Coronary artery (tissue), 2 donors: ENCODE measurements around the gene SEMA3F.

Experiments used
- DNase-seq: peaks from one replicate; pipeline ENCODE4 v3.0.0-alpha.2; 2017; ENCODE audit warnings: low spot score
- H3K27ac ChIP-seq, 2 donors: fragments of 200-600 bp; sonication (generic); one replicate each; pipeline ENCODE4 v1.5.1; 2016 to 2019
- H3K4me3 ChIP-seq: fragments of 200-600 bp; sonication (generic); 2 replicates; pipeline ENCODE4 v1.5.1; 2016; ENCODE audit warnings: mild to moderate bottlenecking, moderate library complexity
- TF ChIP-seq, protein P1 (sequence below): fragments of 200-600 bp; sonication (generic); IDR thresholded peaks from one replicate; pipeline ENCODE4 v1.5.1; 2019; ENCODE audit warnings: antibody characterized with exemption

Gene SEMA3F

DNA sequence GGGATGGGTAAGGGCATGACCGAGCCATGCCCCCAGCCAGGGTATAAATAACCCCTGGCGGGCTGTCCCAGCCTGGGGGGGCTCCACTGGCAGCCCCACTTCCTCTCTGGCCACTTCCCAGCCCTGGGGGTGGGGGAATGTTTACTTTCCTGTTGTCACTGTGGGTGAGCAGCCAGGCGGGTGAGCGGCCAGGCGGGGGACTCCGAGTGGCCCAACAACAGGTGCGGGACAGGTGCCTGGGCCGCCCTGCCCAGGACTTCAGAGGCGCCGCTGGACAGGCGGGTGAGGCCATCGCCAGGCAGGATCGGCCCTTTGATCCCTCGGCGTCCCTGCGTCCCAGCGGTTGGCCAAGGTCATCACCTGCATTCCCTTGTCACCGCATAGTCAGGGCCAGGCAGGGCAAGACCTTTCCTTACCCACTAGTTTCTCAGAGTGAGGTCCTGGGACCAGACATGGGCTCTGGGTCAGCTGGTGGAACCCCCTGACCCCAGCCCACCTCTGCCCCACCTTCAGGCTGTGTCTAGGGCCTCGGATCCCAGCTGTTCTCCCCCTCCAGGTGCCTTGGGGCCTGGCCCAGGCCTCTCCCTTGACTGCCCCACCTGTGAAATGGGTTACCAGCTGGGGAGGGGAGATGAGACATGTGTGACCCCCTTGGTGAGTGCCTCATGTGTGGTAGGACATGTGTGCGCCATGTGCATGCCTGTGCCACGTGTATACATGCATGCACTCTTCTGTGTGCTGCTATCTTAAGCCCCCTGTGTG, 16.6 kb downstream of the SEMA3F start:
- no peak for DNase-seq
- TF ChIP-seq, protein P1, sequence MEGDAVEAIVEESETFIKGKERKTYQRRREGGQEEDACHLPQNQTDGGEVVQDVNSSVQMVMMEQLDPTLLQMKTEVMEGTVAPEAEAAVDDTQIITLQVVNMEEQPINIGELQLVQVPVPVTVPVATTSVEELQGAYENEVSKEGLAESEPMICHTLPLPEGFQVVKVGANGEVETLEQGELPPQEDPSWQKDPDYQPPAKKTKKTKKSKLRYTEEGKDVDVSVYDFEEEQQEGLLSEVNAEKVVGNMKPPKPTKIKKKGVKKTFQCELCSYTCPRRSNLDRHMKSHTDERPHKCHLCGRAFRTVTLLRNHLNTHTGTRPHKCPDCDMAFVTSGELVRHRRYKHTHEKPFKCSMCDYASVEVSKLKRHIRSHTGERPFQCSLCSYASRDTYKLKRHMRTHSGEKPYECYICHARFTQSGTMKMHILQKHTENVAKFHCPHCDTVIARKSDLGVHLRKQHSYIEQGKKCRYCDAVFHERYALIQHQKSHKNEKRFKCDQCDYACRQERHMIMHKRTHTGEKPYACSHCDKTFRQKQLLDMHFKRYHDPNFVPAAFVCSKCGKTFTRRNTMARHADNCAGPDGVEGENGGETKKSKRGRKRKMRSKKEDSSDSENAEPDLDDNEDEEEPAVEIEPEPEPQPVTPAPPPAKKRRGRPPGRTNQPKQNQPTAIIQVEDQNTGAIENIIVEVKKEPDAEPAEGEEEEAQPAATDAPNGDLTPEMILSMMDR = no peak
- Histone ChIP-seq H3K4me3 (no peak overlapping the region), H3K27ac (peak overlapping the region in 1 of 2 donors; percentile 97)

DNA sequence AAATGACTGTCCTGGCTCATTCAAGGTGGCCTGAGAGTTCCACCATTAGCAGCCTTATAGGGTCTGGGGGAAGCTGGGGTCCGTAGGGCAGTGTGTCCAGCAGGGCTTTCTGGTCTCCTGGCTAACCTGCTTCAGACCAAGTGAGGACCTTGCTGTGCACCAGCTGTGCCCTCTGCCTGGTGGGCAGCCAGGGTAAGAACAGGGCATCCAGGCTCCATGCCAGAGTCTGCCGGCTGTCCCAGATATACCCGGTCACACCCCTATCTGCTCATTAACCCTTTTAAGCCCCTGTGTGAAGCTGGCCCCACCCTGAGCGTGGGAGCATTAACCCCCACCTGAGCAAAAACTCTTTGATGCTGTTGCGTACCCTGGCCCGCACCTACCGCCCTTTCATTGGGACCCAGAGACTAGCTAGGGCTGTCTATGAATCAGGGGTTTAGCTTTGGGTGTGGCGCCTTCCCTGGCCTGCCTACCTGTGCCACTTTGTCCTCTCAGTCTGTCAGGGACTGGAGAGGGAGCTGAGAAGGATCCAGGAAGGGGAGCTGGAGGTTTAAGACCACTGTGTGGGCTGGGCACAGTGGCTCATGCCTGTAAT, 17.6 kb downstream of the SEMA3F start:
- TF ChIP-seq, protein P1 = no peak
- no peak for DNase-seq
- Histone ChIP-seq H3K4me3 (no peak overlapping the region), H3K27ac (no peak overlapping the region)

DNA sequence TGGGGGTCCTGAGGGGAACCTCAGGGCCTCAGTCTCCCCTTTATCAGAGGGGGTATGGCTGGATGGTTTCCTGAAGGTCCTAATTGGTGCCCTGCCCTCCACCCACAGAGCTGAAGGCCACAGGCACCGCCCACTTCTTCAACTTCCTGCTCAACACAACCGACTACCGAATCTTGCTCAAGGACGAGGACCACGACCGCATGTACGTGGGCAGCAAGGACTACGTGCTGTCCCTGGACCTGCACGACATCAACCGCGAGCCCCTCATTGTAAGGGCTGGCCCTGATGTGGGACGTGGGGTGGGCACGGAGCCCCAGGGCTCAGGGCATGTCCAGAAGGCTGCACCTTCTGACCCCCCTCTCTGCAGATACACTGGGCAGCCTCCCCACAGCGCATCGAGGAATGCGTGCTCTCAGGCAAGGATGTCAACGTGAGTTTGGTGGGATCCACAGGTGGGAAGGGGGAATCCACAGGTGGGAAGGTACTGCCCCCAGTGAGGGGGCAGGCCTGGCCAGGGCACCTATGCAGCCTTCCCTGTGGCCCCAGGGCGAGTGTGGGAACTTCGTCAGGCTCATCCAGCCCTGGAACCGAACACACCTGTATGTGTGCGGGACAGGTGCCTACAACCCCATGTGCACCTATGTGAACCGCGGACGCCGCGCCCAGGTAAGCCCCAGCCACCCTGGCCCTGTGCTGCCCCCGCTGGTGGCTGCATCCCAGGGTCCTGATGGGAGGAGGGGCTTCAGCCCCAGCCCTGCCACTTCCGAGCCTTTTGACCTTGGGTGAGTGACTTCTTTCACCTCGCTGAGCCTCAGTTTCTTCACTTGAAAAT, 18.8 kb downstream of the SEMA3F start:
- Histone ChIP-seq H3K4me3 (no peak overlapping the region), H3K27ac (no peak overlapping the region)
- TF ChIP-seq, protein P1 = no peak
- no peak for DNase-seq

DNA sequence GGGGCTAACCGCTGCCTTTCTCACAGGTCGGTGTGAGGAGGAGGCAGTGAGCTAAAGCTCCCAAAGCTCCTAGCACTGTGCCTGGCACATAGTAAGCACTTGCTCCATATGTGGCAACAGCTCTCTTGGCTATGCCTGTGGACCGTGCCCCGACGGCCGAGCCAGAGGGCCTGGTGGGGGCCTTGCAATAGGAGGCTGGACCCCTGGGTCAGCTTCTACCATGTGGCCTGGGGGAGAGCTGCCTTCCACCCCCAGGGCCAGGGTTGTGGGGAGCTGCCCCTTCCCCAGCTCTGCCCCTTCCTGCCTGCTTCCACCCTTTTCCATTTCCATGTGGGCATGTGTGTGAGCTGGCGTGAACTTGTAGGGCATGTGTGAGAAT, 19.4 kb downstream of the SEMA3F start:
- TF ChIP-seq, protein P1 = no peak
- DNase-seq = no peak
- Histone ChIP-seq H3K27ac (no peak overlapping the region), H3K4me3 (no peak overlapping the region)

DNA sequence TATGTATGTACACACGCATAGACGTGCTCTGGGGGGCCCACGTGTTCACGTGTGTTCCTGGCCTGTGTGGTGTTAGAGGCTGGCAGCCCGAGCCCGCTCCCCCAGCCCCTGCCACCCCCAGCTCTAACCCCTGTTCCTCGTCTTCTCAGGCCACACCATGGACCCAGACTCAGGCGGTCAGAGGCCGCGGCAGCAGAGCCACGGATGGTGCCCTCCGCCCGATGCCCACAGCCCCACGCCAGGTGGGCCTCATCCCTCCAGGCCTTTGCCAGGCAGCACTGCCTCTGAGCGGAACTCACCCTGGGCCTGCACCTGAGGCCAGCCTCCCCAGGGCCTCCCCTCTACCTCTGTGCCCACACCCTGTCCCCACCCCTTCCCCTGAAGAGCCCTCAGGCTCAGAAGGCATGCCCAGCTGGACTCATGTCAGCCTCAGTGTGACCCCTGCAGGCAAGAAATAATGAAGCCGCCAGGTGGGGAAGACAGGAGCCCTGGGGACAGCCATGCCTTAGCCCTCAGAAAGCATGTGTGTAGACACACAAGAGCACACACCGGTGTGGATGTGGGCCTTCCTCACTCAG, 19.9 kb downstream of the SEMA3F start:
- DNase-seq = no peak
- TF ChIP-seq, protein P1 = no peak
- Histone ChIP-seq H3K27ac (no peak overlapping the region), H3K4me3 (no peak overlapping the region)

DNA sequence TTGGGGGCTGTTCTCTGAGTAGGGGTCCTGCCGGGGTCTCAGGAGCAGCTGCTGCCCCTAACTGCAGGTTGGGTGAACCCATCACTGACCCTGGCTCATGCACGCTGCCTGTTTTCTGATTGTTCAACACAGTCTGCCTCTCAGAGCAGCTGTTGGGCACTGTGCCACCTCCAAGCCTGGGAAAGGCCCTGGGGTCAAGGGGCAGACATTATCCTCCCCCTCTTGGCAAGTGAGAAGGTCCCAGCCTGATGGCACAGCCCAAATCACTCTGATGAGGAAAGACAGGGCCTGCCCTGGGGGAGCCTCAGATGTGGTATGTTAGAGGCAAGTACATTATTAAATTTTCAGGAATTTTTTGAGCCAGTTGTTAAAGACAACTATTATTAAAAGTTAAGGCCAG, 22.2 kb downstream of the SEMA3F start:
- Histone ChIP-seq H3K4me3 (no peak overlapping the region), H3K27ac (no peak overlapping the region)
- TF ChIP-seq, protein P1 = no peak
- no peak for DNase-seq
